Kidney glomerular epithelial cell (primary cell): ENCODE results near the gene UCN2.
A peak's percentile ranks its signal among the peaks of the same experiment; 100 is the strongest.
"Not testable (repeated sequence)": the region's sequence is repeated elsewhere in the genome, so short reads cannot be mapped to it uniquely, and the experiment has no call there.

Source experiments
- DNase-seq: peaks from one replicate; lab custom pipeline; 2025; lab: John Stamatoyannopoulos, UW

Gene UCN2

GRCh38 chr3:48536116-48536515 lies 27.5 kb downstream of the UCN2 start:
- no peak for DNase-seq

GRCh38 chr3:48535578-48535977 lies 28.0 kb downstream of the UCN2 start:
- DNase-seq = no peak

DNA sequence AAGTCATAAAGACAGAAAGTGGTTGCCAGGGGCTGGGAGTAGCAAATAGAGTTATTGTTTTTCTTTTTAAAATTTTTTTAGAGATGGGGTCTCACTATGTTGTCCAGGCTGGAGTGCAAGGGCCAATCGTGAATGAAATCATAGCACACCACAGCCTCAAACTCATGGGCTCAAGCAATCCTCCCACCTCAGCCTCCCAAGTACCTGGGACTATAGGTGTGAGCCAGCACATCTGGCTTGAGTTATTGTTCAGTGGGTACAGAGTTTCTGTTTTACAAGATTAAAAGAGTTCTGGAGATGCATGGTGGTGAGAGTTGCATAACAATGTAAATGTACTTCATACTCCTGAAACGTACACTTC lies 30.6 kb downstream of the UCN2 start:
- no peak for DNase-seq

DNA sequence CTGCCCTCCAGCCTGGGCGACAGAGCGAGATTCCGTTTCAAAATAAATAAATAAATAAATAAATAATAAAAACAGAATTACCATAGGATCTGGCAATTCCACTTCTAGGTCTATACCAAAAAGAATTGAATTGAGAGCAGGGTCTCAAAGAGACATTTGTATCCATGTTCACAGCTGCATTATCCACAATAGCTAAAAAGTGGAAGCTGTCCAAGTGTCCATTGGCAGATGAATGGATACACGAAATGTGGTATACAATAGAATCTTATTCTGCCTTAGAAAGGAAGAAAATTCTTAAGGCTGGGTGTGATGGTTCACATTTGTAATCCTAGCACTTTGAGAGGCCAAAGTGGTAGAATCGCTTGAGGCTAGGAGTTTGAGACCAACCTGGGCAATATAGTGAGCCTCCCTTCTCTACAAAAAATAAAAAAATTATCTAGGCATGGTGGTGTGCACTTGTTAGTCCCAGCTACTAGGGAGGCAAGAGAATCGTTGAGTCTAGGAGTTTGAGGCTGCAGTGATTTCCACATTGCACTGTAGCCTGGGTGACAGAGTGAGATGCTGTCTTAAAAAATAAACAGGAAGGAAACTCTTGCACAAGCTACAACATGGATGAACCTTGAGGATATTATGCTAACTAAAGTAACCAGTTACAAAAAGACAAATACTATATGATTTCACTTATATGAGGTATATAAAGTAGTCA lies 31.2 kb downstream of the UCN2 start:
- no peak for DNase-seq

DNA sequence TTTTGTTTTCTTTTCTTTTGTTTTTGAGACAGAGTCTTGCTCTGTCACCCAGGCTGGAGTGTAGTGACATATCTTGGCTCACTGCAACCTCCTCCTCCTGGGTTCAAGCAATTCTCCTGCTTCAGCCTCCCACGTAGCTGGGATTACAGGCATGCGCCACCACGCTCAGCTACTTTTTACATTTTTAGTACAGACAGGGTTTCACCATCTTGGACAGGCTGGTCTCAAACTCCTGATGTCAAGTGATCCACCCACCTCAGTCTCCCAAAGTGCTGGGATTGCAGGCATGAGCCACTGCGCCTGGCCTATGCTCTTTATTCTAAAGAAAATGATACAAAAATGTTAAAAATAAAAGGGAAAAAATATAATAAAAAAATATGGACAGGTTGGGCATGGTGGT lies 32.9 kb downstream of the UCN2 start:
- DNase-seq = not testable (repeated sequence)

DNA sequence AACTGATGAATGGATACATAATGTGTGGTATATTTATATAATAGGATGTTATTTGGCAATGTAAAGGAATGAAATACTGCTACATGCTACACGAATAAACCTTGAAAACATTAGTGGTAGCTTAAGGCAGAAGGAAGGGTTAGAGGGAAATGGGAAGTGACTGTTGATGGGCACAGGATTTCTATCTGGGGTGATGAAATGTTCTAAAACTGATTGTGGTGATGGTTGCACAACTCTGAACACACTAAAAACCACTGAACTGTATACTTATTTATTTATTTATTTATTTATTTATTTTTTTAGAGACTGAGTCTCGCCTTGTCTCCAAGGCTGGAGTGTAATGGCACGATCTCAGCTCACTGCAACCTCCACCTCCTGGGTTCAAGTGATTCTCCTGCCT lies 34.8 kb downstream of the UCN2 start:
- peak; percentile 1 for DNase-seq

- DNase-seq = no peak
Observed at GRCh38 chr3:48528048-48528447, 35.5 kb downstream of the UCN2 start.

- DNase-seq = no peak
Observed at GRCh38 chr3:48524970-48525369, 38.6 kb downstream of the UCN2 start.

DNA sequence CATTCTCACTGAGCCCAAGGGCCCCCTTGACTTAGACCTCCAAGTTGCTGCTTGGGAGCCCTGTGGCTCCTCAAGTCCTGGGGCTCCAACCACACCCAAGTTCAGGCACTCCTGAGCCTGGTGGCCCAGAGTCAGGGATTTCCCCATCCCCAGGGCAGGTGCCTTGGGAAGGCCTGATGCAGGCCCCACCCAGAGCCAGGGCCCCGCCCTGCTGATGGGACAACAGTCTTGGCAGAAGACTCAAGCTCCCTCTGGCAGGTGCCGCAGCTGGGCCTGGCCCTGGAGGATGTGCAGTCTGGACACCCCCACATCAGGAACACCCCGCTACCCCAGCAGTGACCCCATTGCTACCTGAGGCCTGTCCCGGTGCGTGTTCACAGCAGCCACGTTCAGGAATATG lies 41.9 kb downstream of the UCN2 start:
- DNase-seq = no peak

GRCh38 chr3:48519277-48519643 lies 44.3 kb downstream of the UCN2 start:
- no peak for DNase-seq

- DNase-seq = no peak
Observed at GRCh38 chr3:48518638-48519276, 44.8 kb downstream of the UCN2 start.

- no peak for DNase-seq
Observed at GRCh38 chr3:48518069-48518468, 45.5 kb downstream of the UCN2 start.

DNA sequence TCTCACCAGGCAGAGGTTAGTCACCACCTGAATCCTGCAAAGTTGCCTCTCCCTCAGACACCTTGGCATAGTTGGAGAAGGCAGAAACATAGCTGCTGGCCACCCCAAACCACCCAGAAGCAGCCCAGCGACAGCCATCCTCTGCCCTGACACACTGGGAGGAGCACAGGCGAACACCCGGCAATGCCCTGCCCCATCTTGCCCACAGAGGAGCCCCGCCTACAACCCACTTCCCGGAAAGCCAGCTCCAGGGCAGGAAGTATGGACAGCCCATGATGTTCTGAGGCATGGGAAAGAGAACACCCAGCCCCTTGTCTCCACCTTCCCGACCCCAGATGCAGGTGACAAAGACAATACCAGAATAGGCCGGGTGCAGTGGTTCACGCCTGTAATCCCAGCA lies 47.0 kb downstream of the UCN2 start:
- no peak for DNase-seq

- no peak for DNase-seq
Observed at GRCh38 chr3:48514431-48515227, 49.0 kb downstream of the UCN2 start.
